Left forelimb (tissue), 1 donor: ENCODE results near the gene DNAAF8.
"Not testable (repeated sequence)": the region's sequence is repeated elsewhere in the genome, so short reads cannot be mapped to it uniquely, and the experiment has no call there.

Experiments
- DNase-seq: peaks from one replicate; pipeline ENCODE4 v3.0.0-alpha.2; 2018; ENCODE audit warnings: low spot score

DNAAF8 gene

GRCh38 chr16:4723071-4723767, 11.1 kb upstream of the DNAAF8 start:
- no peak for DNase-seq

GRCh38 chr16:4724661-4725270, 9.6 kb upstream of the DNAAF8 start:
- DNase-seq = no peak

GRCh38 chr16:4726616-4727015, 7.7 kb upstream of the DNAAF8 start:
- DNase-seq = no peak

- no peak for DNase-seq
These were observed 5.7 kb upstream of the DNAAF8 start for GRCh38 chr16:4728676-4729075.

GRCh38 chr16:4729876-4730275, 4.5 kb upstream of the DNAAF8 start:
- no peak for DNase-seq

- no peak for DNase-seq
These were observed 1.1 kb upstream of the DNAAF8 start for GRCh38 chr16:4733211-4733742.

- no peak for DNase-seq
These were observed 632 bp upstream of the DNAAF8 start for GRCh38 chr16:4733747-4734062.

- peak; percentile 93 for DNase-seq
These were observed 596 bp downstream of the DNAAF8 start for GRCh38 chr16:4734730-4735535.

GRCh38 chr16:4736546-4736945, 2.2 kb downstream of the DNAAF8 start:
- DNase-seq = no peak

GRCh38 chr16:4737545-4737944, 3.2 kb downstream of the DNAAF8 start:
- DNase-seq = no peak

- DNase-seq = not testable (repeated sequence)
These were observed 4.0 kb downstream of the DNAAF8 start for GRCh38 chr16:4738370-4738769.

GRCh38 chr16:4743226-4743878, 9.0 kb downstream of the DNAAF8 start:
- DNase-seq = no peak

GRCh38 chr16:4744555-4745273, 10.4 kb downstream of the DNAAF8 start:
- DNase-seq = no peak

- no peak for DNase-seq
These were observed 10.9 kb downstream of the DNAAF8 start for GRCh38 chr16:4745274-4745569.

GRCh38 chr16:4746215-4746614, 11.9 kb downstream of the DNAAF8 start:
- DNase-seq = no peak

- DNase-seq = no peak
These were observed 12.7 kb downstream of the DNAAF8 start for GRCh38 chr16:4746991-4747574.

GRCh38 chr16:4747906-4748681, 13.8 kb downstream of the DNAAF8 start:
- DNase-seq = no peak

- DNase-seq = no peak
These were observed 14.5 kb downstream of the DNAAF8 start for GRCh38 chr16:4748682-4749411.

GRCh38 chr16:4749700-4750257, 15.4 kb downstream of the DNAAF8 start:
- no peak for DNase-seq

- no peak for DNase-seq
These were observed 16.6 kb downstream of the DNAAF8 start for GRCh38 chr16:4750896-4751295.
